H1 (cell line): ENCODE measurements around the gene OR8B2. TPM values are rescaled to one million over a fixed set of nuclear protein-coding genes. Genes with fewer than 3 reads are reported as not detected.

ENCODE experiments used
- CTCF ChIA-PET: fragments of 300-600 bp; sonication (Branson Sonifier 250); formaldehyde crosslinking; loops from one replicate; lab custom pipeline; 2021; ENCODE audit not compliant: partially characterized antibody; lab: Charles Lee
- POLR2A ChIA-PET: fragments of 300-600 bp; sonication (Branson Sonifier 250); formaldehyde crosslinking; loops from one replicate; lab custom pipeline; 2021; ENCODE audit warnings: inconsistent platforms; ENCODE audit not compliant: partially characterized antibody; lab: Charles Lee
- DNase-seq, 2 experiments: peaks; one replicate each; pipeline versions ENCODE4 v3.0.0 to v3.0.0-alpha.2; 2010 to 2022; ENCODE audit warnings: low spot score in 2 of 2, low read depth in 1 of 2, mixed read lengths in 1 of 2
- FAIRE-seq: peaks from 2 replicates; lab custom pipeline; 2011; peaks lifted over from hg19 to GRCh38; lab: Jason Lieb, UNC
- H2AFZ ChIP-seq: 2 replicates; pipeline ENCODE4 v1.8.1; 2012; ENCODE audit warnings: low read length, inconsistent platforms
- H2AK5ac ChIP-seq: 2 replicates; pipeline ENCODE4 v1.6.1; 2013; ENCODE audit warnings: low read depth, low read length
- H2BK120ac ChIP-seq: replicated peaks from 2 replicates; pipeline ENCODE3; 2013; ENCODE audit warnings: low read depth, low read length, inconsistent platforms
- H2BK12ac ChIP-seq: 2 replicates; pipeline ENCODE4 v1.6.1; 2013; ENCODE audit warnings: low read depth, low read length
- H2BK15ac ChIP-seq: 2 replicates; pipeline ENCODE4 v1.6.1; 2013; ENCODE audit warnings: low read length
- H2BK20ac ChIP-seq: 2 replicates; pipeline ENCODE4 v1.6.1; 2013; ENCODE audit warnings: low read length
- H2BK5ac ChIP-seq: 2 replicates; pipeline ENCODE4 v1.6.1; 2013; ENCODE audit warnings: low read depth, low read length
- H3K14ac ChIP-seq: 2 replicates; pipeline ENCODE4 v1.6.1; 2013; ENCODE audit warnings: inconsistent platforms; ENCODE audit not compliant: insufficient read length
- H3K18ac ChIP-seq: 2 replicates; pipeline ENCODE4 v1.6.1; 2013; ENCODE audit warnings: low read length; ENCODE audit errors: extremely low read depth
- H3K23ac ChIP-seq: 2 replicates; pipeline ENCODE4 v1.6.1; 2013; ENCODE audit warnings: inconsistent platforms; ENCODE audit not compliant: insufficient read length
- H3K23me2 ChIP-seq: 2 replicates; pipeline ENCODE4 v1.6.1; 2013; ENCODE audit warnings: low read depth, low read length
- H3K27ac ChIP-seq: 2 replicates; pipeline ENCODE4 v1.6.1; 2011; ENCODE audit warnings: low read depth, low read length, inconsistent platforms
- H3K27me3 ChIP-seq, 4 experiments: replicated peaks in 1 of 4; 1 replicate in 1 of 4; 2 replicates in 3 of 4; pipeline versions ENCODE4 v1.6.1 to v1.8.1; 2011 to 2013; ENCODE audit warnings: low read length in 3 of 4, mild to moderate bottlenecking in 3 of 4, inconsistent platforms in 2 of 4, mixed read lengths in 2 of 4, moderate library complexity in 1 of 4; ENCODE audit not compliant: control insufficient read depth in 3 of 4, insufficient read depth in 3 of 4; ENCODE audit errors: extremely low read depth in 1 of 4
- H3K36me3 ChIP-seq, 4 experiments: 2 replicates each; pipeline versions ENCODE4 v1.6.1 to v1.8.1; 2011 to 2013; ENCODE audit warnings: mild to moderate bottlenecking in 4 of 4, low read length in 3 of 4, moderate library complexity in 2 of 4, control low read depth in 1 of 4, inconsistent platforms in 1 of 4; ENCODE audit not compliant: insufficient read depth in 4 of 4, control insufficient read depth in 2 of 4
- H3K4ac ChIP-seq: replicated peaks from 2 replicates; pipeline ENCODE3; 2013; ENCODE audit warnings: low read length, low read depth, mixed read lengths, inconsistent platforms; ENCODE audit not compliant: insufficient read length
- H3K4me1 ChIP-seq, 4 experiments: replicated peaks in 1 of 4; 1 replicate in 1 of 4; 2 replicates in 3 of 4; pipeline versions ENCODE4 v1.6.1 to v1.8.1; 2011 to 2013; ENCODE audit warnings: low read length in 3 of 4, inconsistent platforms in 2 of 4, mixed read lengths in 1 of 4; ENCODE audit not compliant: insufficient read depth in 4 of 4, control insufficient read depth in 3 of 4
- H3K4me2 ChIP-seq, 2 experiments: 2 replicates each; pipeline versions ENCODE4 v1.6.1 to v1.8.1; 2011 to 2013; ENCODE audit warnings: low read depth in 2 of 2, low read length in 2 of 2, control low read depth in 1 of 2, inconsistent platforms in 1 of 2, mild to moderate bottlenecking in 1 of 2; ENCODE audit not compliant: insufficient read depth in 1 of 2
- H3K4me3 ChIP-seq, 4 experiments: fragments of 200-600, 300-600 bp in 1 of 4; sonication (generic), shearing (Covaris generic), sonication (Bioruptor Twin) in 1 of 4; 2 replicates each; pipeline versions ENCODE4 v1.5.1 to v1.8.1; 2011 to 2016; ENCODE audit warnings: low read length in 4 of 4, low read depth in 3 of 4, control low read depth in 2 of 4, inconsistent platforms in 2 of 4, mild to moderate bottlenecking in 2 of 4, mixed read lengths in 1 of 4, moderate library complexity in 1 of 4; ENCODE audit not compliant: insufficient read depth in 2 of 4; ENCODE audit errors: extremely low read depth in 1 of 4
- H3K56ac ChIP-seq: replicated peaks from 2 replicates; pipeline ENCODE3; 2013; ENCODE audit warnings: low read depth, mild to moderate bottlenecking, mixed read lengths, low read length, inconsistent platforms; ENCODE audit not compliant: insufficient read length
- H3K79me1 ChIP-seq: 2 replicates; pipeline ENCODE4 v1.6.1; 2013; ENCODE audit warnings: low read depth, low read length, control low read depth
- H3K79me2 ChIP-seq, 2 experiments: 2 replicates each; pipeline versions ENCODE4 v1.6.1 to v1.8.1; 2012 to 2013; ENCODE audit warnings: low read length in 2 of 2, mild to moderate bottlenecking in 2 of 2, inconsistent platforms in 1 of 2; ENCODE audit not compliant: insufficient read depth in 2 of 2, control insufficient read depth in 1 of 2
- H3K9ac ChIP-seq, 4 experiments: replicated peaks in 1 of 4; 1 replicate in 1 of 4; 2 replicates in 3 of 4; pipeline versions ENCODE4 v1.6.1 to v1.8.1; 2011 to 2013; ENCODE audit warnings: low read depth in 3 of 4, low read length in 3 of 4, control low read depth in 2 of 4, mild to moderate bottlenecking in 2 of 4, moderate library complexity in 2 of 4, inconsistent platforms in 1 of 4; ENCODE audit errors: extremely low read depth in 1 of 4
- H3K9me3 ChIP-seq, 2 experiments: 2 replicates each; pipeline versions ENCODE4 v1.6.1 to v1.8.1; 2012 to 2013; ENCODE audit warnings: mild to moderate bottlenecking in 2 of 2, moderate library complexity in 2 of 2, control low read depth in 1 of 2, inconsistent platforms in 1 of 2, low read depth in 1 of 2, low read length in 1 of 2, mixed read lengths in 1 of 2; ENCODE audit not compliant: insufficient read depth in 2 of 2
- H4K20me1 ChIP-seq, 2 experiments: replicated peaks in 1 of 2; 2 replicates each; pipeline versions ENCODE3 to v1.8.1; 2011 to 2013; ENCODE audit warnings: inconsistent platforms in 2 of 2, low read length in 2 of 2, mild to moderate bottlenecking in 1 of 2; ENCODE audit not compliant: insufficient read depth in 2 of 2, control insufficient read depth in 1 of 2
- H4K5ac ChIP-seq: 2 replicates; pipeline ENCODE4 v1.6.1; 2013; ENCODE audit warnings: low read length, low read depth, mixed read lengths, inconsistent platforms; ENCODE audit not compliant: insufficient read length
- H4K8ac ChIP-seq: 2 replicates; pipeline ENCODE4 v1.8.0; 2013; ENCODE audit warnings: mild to moderate bottlenecking, moderate library complexity, low read length, inconsistent platforms; ENCODE audit not compliant: insufficient read depth; ENCODE audit errors: extremely low read depth
- H4K91ac ChIP-seq: replicated peaks from 2 replicates; pipeline ENCODE3; 2013; ENCODE audit warnings: low read length, mixed read lengths, inconsistent platforms; ENCODE audit not compliant: insufficient read length
- BRCA1 ChIP-seq: IDR thresholded peaks from 2 replicates; pipeline ENCODE4 v1.6.1; 2012; ENCODE audit warnings: low read depth, low read length, improper control_type of control experiment
- EP300 ChIP-seq, 2 experiments: IDR thresholded peaks; 1 replicate in 1 of 2; 2 replicates in 1 of 2; pipeline ENCODE4 v1.6.1; 2011 to 2012; ENCODE audit warnings: low read depth in 2 of 2, low read length in 2 of 2, mild to moderate bottlenecking in 2 of 2, borderline replicate concordance in 1 of 2, inconsistent platforms in 1 of 2, moderate library complexity in 1 of 2
- GTF2F1 ChIP-seq: IDR thresholded peaks from 2 replicates; pipeline ENCODE4 v1.6.1; 2012; ENCODE audit warnings: low read depth, low read length, improper control_type of control experiment, borderline replicate concordance
- NRF1 ChIP-seq: IDR thresholded peaks from 2 replicates; pipeline ENCODE4 v1.6.1; 2011; ENCODE audit warnings: mild to moderate bottlenecking, low read depth, low read length, improper control_type of control experiment
- PHF8 ChIP-seq: fragments of 200-600 bp; sonication (generic); conservative IDR thresholded peaks from 2 replicates; pipeline ENCODE4 v1.7.1; 2012; ENCODE audit warnings: low read depth, mild to moderate bottlenecking, inconsistent platforms, low read length, moderate library complexity
- POU5F1 ChIP-seq: IDR thresholded peaks from 2 replicates; pipeline ENCODE4 v1.6.1; 2011; ENCODE audit warnings: low read depth, mild to moderate bottlenecking, low read length, moderate library complexity
- SRF ChIP-seq: IDR thresholded peaks from 2 replicates; pipeline ENCODE4 v1.6.1; 2011; ENCODE audit warnings: mild to moderate bottlenecking, low read depth, low read length, moderate library complexity
- TAF7 ChIP-seq: optimal IDR thresholded peaks from 2 replicates; pipeline ENCODE3; 2011; ENCODE audit warnings: low read depth, mild to moderate bottlenecking, inconsistent platforms, low read length, moderate library complexity, borderline replicate concordance
- TCF12 ChIP-seq: IDR thresholded peaks from 2 replicates; pipeline ENCODE4 v1.6.1; 2011; ENCODE audit warnings: low read depth, mild to moderate bottlenecking, low read length
- WGBS, 2 experiments: shearing (Covaris generic) in 1 of 2; methylation state at CpG; one replicate each; pipeline versions ENCODE4 v1.1.6 to v1.1.7; 2013 to 2015; ENCODE audit warnings: low lambda C conversion rate in 2 of 2, mixed read lengths in 2 of 2, inconsistent platforms in 1 of 2, low coverage in 1 of 2, missing lambda C conversion rate in 1 of 2; ENCODE audit not compliant: insufficient replicate concordance in 2 of 2, insufficient coverage in 1 of 2, insufficient read length in 1 of 2; ENCODE audit errors: extremely low coverage in 1 of 2, missing lambda C conversion rate in 1 of 2; 5-methylcytosine and 5-hydroxymethylcytosine counted together
- polyA plus RNA-seq, 7 experiments: library from polyadenylated mRNA; depleted of rRNA in 3 of 7; stranded (reverse) in 5 of 7; unstranded in 2 of 7; fragments of >200 nt in 5 of 7; fragments of 200-250 nt in 2 of 7; gene quantifications; 1 replicate in 5 of 7; 2 replicates in 1 of 7; 4 replicates in 1 of 7; pipeline versions ENCODE4 v1.2.1 to v1.2.3, GENCODE V29; 2011 to 2013; ENCODE audit warnings: missing spikeins in 2 of 7, mixed read lengths in 2 of 7
- total RNA-seq: library from RNA; stranded (reverse); fragmentation: NEBNext Ultra II Directional; extraction: Animal tissue kit (Norgen Biotek cat#: 25700); gene quantifications from 2 replicates; pipeline ENCODE4 v1.2.1, GENCODE V29; 2021

OR8B2 gene
- total and polyA plus RNA-seq, 2 of the 8 experiments (the other 6 are each of a cell fraction or from before 2014, with no cell fraction given): not detected

DNA sequence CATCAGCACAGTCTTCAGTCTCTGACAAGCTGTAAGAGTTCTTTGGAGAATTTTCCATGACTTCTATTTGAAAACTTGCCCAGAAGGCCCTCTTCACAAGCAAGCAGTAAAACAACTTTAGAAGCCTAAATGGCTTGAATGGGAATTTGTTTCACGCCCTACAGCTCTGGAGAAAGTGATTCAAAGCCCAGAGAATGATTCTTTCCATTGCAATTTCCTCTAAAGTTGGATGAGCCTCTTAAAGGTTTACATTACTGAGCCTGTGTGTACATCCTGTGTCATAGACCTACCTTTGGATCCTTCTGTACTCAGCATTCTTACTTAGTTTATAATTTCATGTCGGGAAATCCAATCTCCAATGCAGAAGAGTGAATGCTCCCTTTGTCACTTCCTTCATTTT lies 21.3 kb upstream of the OR8B2 start:
- Histone ChIP-seq H2AFZ (no peak overlapping the region), H3K79me2 (no peaks in the 10 kb centered on the region), H2BK120ac (no peak overlapping the region), H4K5ac (no peak overlapping the region), H3K27ac (no peak overlapping the region), H3K36me3 (no peaks in the 10 kb centered on the region), H3K4me1 (no peaks in the 10 kb centered on the region), H4K91ac (no peak overlapping the region), H4K20me1 (no peaks in the 10 kb centered on the region), H3K27me3 (no peaks in the 10 kb centered on the region), H3K9me3 (no peaks in the 10 kb centered on the region), H2BK15ac (no peak overlapping the region), H3K4ac (no peak overlapping the region), H3K23me2 (no peaks in the 10 kb centered on the region), H2BK5ac (no peak overlapping the region), H3K9ac (no peak overlapping the region), H3K4me3 (no peak overlapping the region), H2BK20ac (no peak overlapping the region), H3K4me2 (no peak overlapping the region), H3K79me1 (no peaks in the 10 kb centered on the region), H2BK12ac (no peak overlapping the region), H3K18ac (no peak overlapping the region), H3K56ac (no peak overlapping the region), H3K14ac (no peak overlapping the region), H4K8ac (no peak overlapping the region), H2AK5ac (no peak overlapping the region), H3K23ac (no peak overlapping the region)
- FAIRE-seq: no peak
- TF ChIP-seq TCF12: no peak
- TF ChIP-seq BRCA1: no peak
- TF ChIP-seq PHF8: no peak
- TF ChIP-seq TAF7: no peak
- TF ChIP-seq NRF1: no peak
- TF ChIP-seq POU5F1: no peak
- no peak for TF ChIP-seq GTF2F1
- no peak for TF ChIP-seq SRF
- TF ChIP-seq EP300 (IDR thresholded peaks at IDR 0.05; ENCODE audit: borderline replicate concordance in 1 of 2, low read depth in 2 of 2, low read length in 2 of 2): no peak
- DNase-seq: no peak
- ChIA-PET CTCF (interaction anchor here (0.6 to 1.6 kb wide), 5 partner anchors 9 to 431 kb away, joined by 3 to 5 read pairs (median 3); no protein-coding TSS in a partner anchor), POLR2A (no interaction called here)
- WGBS, 2 experiments: 93% methylated on average over 2 of the region's 2 CpGs; no CpG with 5 or more reads in 1 of the 2 experiments
